Stimulated activated CD4-positive, alpha-beta T cell treated with anti-CD3 and anti-CD28 coated beads, Interleukin-1b, Interleukin-23, amount 100 ng/mL, for 4 hours (primary cell): ENCODE measurements around the gene PHF10.

Source experiments
- DNase-seq, 2 donors: peaks; one replicate each; pipeline ENCODE4 v3.0.0-alpha.2; 2020; ENCODE audit warnings: low read depth in 2 of 2

Gene PHF10

GRCh38 chr6:169677096-169677495 lies 47.2 kb downstream of the PHF10 start:
- no peak for DNase-seq

- DNase-seq, result no peak
These were observed 49.3 kb downstream of the PHF10 start for GRCh38 chr6:169675011-169675410.

GRCh38 chr6:169671563-169671962 lies 52.7 kb downstream of the PHF10 start:
- DNase-seq, result no peak

GRCh38 chr6:169669889-169670288 lies 54.4 kb downstream of the PHF10 start:
- no peak for DNase-seq

GRCh38 chr6:169669147-169669546 lies 55.2 kb downstream of the PHF10 start:
- no peak for DNase-seq

- DNase-seq, result no peak
These were observed 56.0 kb downstream of the PHF10 start for GRCh38 chr6:169668203-169668847.

GRCh38 chr6:169667716-169668115 lies 56.6 kb downstream of the PHF10 start:
- DNase-seq, result no peak

- DNase-seq, result no peak
These were observed 57.9 kb downstream of the PHF10 start for GRCh38 chr6:169666441-169666840.

- DNase-seq, result no peak
These were observed 59.0 kb downstream of the PHF10 start for GRCh38 chr6:169665289-169665688.

GRCh38 chr6:169664227-169664626 lies 60.1 kb downstream of the PHF10 start:
- DNase-seq, result no peak

GRCh38 chr6:169663468-169663867 lies 60.8 kb downstream of the PHF10 start:
- no peak for DNase-seq

GRCh38 chr6:169661391-169661756 lies 62.9 kb downstream of the PHF10 start:
- no peak for DNase-seq

GRCh38 chr6:169660751-169661390 lies 63.4 kb downstream of the PHF10 start:
- DNase-seq, result no peak

GRCh38 chr6:169659820-169660610 lies 64.3 kb downstream of the PHF10 start:
- DNase-seq, result no peak

GRCh38 chr6:169657284-169657610 lies 67.1 kb downstream of the PHF10 start:
- DNase-seq, result no peak

- DNase-seq, result no peak
These were observed 67.6 kb downstream of the PHF10 start for GRCh38 chr6:169656546-169657283.

GRCh38 chr6:169654598-169655391 lies 69.5 kb downstream of the PHF10 start:
- peak; percentile 34 to 55 for DNase-seq
